Left lobe of liver (tissue), 2 donors: ENCODE measurements around the gene REXO1. TPM values are rescaled to one million over a fixed set of nuclear protein-coding genes. Genes with fewer than 3 reads are reported as not detected.
"Not testable (repeated sequence)": the region's sequence is repeated elsewhere in the genome, so short reads cannot be mapped to it uniquely, and the experiment has no call there.

ENCODE experiments used
- ATAC-seq: fragments of 200-7000 bp; cut with Tn5 transposase; one replicate; pipeline ENCODE4 v1.9.1; 2020; ENCODE audit warnings: mild to moderate bottlenecking, moderate library complexity
- DNase-seq: peaks from one replicate; pipeline ENCODE4 v3.0.0-alpha.2; 2020; ENCODE audit warnings: low spot score
- total RNA-seq: library from RNA; stranded (reverse); gene quantifications from one replicate; pipeline ENCODE4 v1.2.1, GENCODE V29; 2021
- donor health status: DM: no; HTN: no; CAD: no; lungs with moderate emphysema.
- donor health status: DM: no; HTN: yes; CAD: no.

The REXO1 gene
- total RNA-seq, 1 donor from 2014 or later, result 19.3 TPM

DNA sequence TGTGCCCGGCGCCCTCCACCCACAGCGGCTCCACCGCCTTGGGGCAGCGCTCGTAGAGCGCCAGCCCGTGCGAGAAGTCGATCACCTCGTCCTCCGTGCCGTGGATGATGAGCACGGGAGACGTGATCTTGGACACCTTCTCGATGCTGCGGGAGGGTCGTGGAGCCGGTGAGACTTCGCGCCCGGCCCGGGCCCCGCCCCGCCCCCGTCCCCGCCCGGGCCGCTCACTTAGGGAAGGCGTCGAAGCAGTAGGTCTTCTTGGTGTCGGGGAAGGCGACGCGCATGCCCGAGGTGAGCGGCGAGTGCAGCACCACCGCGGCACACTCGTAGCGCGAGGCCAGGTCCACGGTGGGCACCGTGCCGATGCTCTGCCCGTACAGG is 29.0 kb upstream of the REXO1 start:
- not testable (repeated sequence) for DNase-seq, ATAC-seq

DNA sequence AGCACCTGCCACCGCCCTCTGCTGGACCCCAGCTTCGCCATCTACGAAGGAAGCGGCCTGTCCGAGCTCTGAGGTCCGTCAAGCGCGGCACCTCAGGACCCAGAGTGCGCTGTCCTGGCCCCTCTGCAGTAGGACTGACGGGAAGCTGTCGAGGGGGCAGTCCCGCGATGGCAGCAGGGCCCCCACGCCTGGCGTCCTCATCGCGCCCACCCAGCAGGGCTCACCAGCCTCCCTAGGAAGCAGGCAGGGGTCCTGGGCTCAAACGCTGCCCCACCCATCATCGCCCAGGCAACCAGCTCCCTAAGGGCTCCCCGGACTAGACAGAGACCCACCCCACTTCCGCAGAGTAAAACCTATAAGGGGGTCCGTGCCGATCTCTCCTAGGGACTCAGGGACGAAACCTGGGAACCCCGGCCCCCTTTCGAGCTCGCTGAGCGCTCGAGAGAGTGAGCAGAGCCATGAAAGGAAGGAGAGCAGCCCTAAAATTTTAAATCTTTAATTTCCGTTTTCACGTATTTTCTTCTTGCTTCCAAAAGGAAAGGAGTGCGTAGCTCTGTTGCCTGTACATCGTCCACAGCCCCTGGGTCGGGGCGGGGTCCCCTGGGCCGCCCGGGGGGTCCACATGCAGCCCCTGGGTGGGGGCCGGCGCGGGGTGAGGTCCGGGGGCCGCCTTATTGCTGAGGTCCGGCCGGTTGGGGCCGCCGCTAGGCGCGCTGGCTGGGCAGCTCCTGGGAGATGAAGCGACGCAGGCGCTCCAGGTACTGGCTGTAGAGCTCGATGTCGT is 28.4 kb upstream of the REXO1 start:
- not testable (repeated sequence) for ATAC-seq, DNase-seq

GRCh38 chr19:1875646-1876495 is 27.6 kb upstream of the REXO1 start:
- DNase-seq (peak; percentile 95), ATAC-seq (peak; percentile 77)

DNA sequence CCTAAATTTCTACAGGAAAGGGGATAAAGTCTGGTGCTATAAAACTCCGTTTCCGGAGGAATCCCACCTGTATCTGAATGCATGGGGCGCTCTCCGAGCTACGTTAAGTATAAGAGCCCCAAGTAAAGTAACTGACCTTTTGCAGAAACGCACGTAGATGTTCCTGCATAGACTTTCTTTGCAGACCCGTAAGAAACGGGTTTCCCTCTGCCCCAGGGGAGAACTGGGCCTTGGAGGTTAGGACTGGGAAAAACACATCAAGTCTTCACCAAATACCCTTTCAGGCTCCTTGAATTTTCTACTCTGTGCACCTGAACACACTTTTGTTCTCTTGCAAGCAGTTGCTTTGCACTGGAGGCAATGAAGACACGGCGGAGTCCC is 27.0 kb upstream of the REXO1 start:
- DNase-seq, ATAC-seq: not testable (repeated sequence)

- no peak for ATAC-seq
- no peak for DNase-seq
Measured at GRCh38 chr19:1874554-1875185, 26.4 kb upstream of the REXO1 start.

- ATAC-seq (peak; percentile 27), DNase-seq (peak; percentile 84)
Measured at GRCh38 chr19:1873524-1874473, 25.5 kb upstream of the REXO1 start.

DNA sequence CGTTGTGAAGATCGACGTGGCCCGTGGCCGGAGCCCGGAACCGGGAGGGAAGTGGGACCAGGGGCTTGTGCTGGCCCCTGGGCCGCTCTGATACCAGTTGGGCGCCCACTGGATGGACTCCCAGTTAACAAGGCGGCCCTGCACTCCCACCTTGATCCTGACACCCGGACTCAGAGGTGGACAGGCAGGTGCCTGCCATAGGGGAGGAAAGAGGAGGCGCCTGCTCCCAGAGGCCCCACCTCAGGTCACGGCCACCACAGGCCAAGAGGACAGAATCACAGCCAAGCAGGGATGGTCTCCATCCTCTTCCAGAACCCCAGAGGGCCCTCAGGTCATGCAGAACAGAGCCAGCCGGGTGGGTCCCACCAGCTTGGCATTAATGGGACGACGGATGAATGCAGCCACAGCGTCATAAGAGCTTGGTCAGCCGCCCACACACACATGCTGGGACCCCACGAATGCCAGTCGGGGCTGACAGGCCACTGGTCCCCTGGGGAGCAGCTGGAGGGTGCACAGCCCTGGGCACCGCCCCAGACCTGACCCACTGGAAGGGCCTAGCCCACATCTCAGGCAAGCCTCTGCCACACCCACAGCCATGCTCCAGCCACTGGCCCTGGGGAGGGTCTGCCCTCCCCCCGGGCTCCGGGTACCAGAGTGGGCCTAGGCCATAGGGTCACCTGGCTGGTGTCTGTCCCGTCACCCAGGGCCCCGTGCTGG is 24.7 kb upstream of the REXO1 start:
- no peak for DNase-seq
- ATAC-seq, result peak; percentile 0

GRCh38 chr19:1871630-1872029 is 23.3 kb upstream of the REXO1 start:
- ATAC-seq (peak; percentile 0), DNase-seq (no peak)

- peak; percentile 96 for DNase-seq
- peak; percentile 72 for ATAC-seq
Measured at GRCh38 chr19:1871140-1871597, 22.9 kb upstream of the REXO1 start.

GRCh38 chr19:1868971-1869370 is 20.7 kb upstream of the REXO1 start:
- ATAC-seq (no peak), DNase-seq (no peak)

- DNase-seq, result no peak
- no peak for ATAC-seq
Measured at GRCh38 chr19:1867349-1867724, 19.1 kb upstream of the REXO1 start.

- DNase-seq, result no peak
- no peak for ATAC-seq
Measured at GRCh38 chr19:1866693-1867348, 18.5 kb upstream of the REXO1 start.

DNA sequence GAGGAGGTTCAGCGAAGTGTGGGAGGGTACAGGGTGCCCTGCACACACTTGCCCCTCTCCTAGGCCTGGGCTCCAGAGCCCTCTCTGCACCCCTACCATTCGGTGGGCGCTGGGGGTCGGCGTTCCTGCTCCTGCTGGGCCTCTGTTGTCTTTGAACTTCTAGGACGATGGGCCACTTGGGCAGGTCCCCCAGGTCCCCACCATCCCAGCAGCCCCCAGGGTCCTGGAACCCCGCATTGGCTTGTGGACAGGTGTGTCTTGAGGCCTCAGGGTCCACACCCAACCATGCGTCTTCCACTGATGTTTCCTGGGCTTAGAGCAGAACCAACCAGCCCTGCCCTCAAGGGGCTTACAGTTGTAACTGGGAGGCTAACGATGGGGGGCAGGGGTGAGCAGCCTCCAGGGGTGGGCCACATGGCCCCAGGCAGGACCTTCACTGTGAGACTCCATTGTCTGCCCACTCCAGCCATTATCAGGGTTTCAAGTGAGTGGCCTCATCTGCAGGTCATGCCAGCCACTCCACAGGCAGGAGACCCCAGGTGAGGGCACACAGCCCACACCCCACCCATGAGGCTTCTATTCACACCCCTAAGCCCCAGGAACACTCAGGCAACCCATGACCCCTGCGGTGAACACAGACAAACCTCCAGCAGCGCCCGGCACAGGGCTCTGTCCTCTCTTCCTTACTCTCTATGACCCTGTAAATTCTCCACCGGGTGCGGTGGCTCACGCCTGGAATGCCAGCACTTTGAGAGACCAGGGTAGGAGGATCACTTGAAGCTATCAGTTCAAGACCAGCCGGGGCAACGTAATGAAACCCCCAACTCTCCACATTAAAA is 17.1 kb upstream of the REXO1 start:
- ATAC-seq, result no peak
- no peak for DNase-seq

GRCh38 chr19:1864480-1865171 is 16.3 kb upstream of the REXO1 start:
- DNase-seq (peak; percentile 85), ATAC-seq (peak; percentile 61)

GRCh38 chr19:1863638-1864479 is 15.6 kb upstream of the REXO1 start:
- ATAC-seq (peak; percentile 75), DNase-seq (peak; percentile 95)

GRCh38 chr19:1863328-1863637 is 15.0 kb upstream of the REXO1 start, which contains the start of gene KLF16:
Gene KLF16 (minus strand): TSS chr19:1863579. CDS start chr19:1863497, 82 bp downstream.
- no peak for ATAC-seq
- DNase-seq, result no peak
